ENCODE data around the gene CDK17.
"Not testable (repeated sequence)": the region's sequence is repeated elsewhere in the genome, so short reads cannot be mapped to it uniquely, and the experiment has no call there.

The CDK17 gene

DNA sequence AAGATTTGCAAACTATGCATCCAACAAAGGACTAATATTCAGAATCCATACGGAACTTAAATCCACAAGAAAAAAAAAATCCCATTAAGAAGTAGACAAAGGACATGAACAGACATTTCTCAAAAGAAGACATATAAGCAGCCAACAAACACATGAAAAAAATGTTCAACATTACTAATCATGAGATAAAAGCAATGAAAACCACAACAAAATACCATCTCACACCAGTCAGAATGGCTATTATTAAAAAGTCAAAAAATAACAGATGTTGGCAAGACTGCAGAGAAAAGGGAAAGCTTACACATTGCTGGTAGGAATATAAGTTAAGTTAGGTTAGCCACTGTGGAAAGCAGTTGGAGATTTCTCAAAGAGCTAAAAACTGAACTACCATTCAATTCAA lies 16.2 kb downstream of the CDK17 start:
- no peak for DNase-seq

DNA sequence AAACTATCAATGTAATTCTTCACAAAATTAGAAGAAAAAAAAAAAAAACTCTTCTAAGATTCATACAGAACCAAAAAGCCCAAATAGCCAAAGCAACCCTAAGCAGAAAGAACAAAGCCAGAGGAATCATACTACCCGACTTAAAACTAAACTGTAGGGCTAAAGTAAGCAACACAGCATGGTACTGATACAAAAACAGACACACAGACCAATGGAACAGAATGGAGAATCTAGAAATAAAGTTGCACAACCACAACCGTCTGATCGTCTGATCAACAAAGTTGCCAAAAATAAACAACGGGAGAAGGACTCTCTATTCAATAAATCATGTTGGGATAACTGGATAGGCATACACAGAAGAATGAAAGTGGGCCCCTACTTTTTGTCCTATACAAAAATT lies 16.9 kb downstream of the CDK17 start:
- DNase-seq = no peak

DNA sequence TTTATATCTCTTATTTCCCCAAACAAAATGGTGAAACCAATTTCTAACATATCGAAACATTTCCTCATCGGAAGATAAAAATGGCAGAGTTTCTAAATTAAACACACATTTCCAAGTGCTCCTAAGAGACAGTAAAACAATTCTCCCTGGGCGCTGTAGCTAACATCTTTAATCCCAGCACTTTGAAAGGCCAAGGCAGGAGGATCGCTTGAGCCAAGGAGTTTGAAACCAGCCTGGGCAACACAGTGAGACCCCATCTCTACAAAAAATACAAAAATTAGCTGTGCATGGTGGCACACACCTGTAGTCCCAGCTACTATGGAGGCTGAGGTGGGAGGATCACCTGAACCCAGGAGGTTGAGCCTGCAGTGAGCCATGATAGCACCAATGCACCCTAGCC lies 20.5 kb downstream of the CDK17 start:
- DNase-seq = not testable (repeated sequence)

- DNase-seq = peak; percentile 3
Observed at GRCh38 chr12:96378319-96378718, 21.9 kb downstream of the CDK17 start.

- peak; percentile 15 for DNase-seq
Observed at GRCh38 chr12:96376865-96377264, 23.4 kb downstream of the CDK17 start.

- DNase-seq = no peak
Observed at GRCh38 chr12:96375841-96376604, 24.2 kb downstream of the CDK17 start.

- no peak for DNase-seq
Observed at GRCh38 chr12:96375170-96375569, 25.1 kb downstream of the CDK17 start.

GRCh38 chr12:96371790-96372699 lies 28.2 kb downstream of the CDK17 start:
- DNase-seq = no peak

GRCh38 chr12:96371138-96371789 lies 29.0 kb downstream of the CDK17 start:
- no peak for DNase-seq

GRCh38 chr12:96368687-96369086 lies 31.6 kb downstream of the CDK17 start:
- no peak for DNase-seq

GRCh38 chr12:96368233-96368632 lies 32.0 kb downstream of the CDK17 start:
- DNase-seq = no peak

DNA sequence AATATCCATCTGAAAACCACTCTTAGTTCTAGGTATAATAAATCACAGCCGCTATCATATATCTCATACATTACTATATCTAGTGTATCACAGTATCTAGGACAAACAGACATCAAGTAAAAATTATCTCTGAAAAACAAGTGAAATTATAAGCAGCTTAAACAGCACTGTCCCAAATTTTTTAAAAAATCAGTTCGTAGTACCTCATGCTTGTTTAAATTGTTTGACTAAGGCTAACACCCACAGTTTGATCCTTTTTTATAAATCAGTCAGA lies 33.9 kb downstream of the CDK17 start:
- no peak for DNase-seq

GRCh38 chr12:96365604-96366380 lies 34.4 kb downstream of the CDK17 start:
- DNase-seq = no peak

DNA sequence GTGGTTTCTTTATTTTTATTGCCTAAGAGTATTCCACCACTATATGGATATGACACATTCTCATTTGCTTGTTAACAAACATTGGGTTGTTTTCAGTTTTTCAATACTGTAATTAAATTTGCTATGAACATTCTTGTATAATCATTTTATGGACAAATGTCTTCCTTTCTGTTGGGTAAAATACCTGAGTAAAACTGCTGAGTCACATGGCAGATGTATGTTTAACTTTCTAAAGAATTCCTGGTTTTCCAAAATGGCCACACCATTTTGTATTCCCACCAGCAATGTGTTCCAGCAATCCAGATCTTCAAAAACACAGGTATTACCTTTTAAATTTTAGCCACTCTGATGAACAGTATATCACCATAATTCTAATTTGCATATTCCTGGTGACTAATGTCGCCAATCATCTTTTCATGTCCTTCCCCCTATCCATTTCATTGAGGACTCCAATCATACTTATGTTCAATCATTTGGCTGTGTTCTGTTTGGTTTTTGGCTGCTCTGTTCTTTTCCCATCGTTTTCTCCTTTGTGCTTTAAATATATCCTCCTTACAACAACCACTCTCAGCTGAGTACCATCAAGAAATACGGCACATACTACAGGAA lies 36.0 kb downstream of the CDK17 start:
- DNase-seq = no peak

GRCh38 chr12:96361074-96361473 lies 39.2 kb downstream of the CDK17 start:
- DNase-seq = no peak

DNA sequence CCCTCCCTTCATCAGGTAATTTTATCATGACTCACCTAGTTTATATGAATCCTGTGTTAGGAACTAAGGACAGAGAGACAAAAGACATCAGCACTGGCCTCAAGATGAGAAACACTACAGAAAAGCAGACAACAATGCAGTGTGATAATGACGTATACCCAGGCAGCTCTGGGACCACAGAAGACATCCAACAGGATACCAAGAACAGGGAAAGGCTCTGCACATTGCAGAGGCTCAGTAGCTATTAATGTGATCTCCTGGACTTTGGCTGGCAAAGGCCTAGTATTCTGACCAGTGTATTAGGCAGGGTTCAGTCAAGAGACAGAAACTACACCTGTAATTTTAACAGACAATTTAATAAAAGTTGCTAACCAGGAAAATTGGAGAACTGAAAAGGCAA lies 39.7 kb downstream of the CDK17 start:
- DNase-seq = no peak

- DNase-seq = no peak
Observed at GRCh38 chr12:96359328-96359727, 40.9 kb downstream of the CDK17 start.

- no peak for DNase-seq
Observed at GRCh38 chr12:96356831-96357230, 43.4 kb downstream of the CDK17 start.

DNA sequence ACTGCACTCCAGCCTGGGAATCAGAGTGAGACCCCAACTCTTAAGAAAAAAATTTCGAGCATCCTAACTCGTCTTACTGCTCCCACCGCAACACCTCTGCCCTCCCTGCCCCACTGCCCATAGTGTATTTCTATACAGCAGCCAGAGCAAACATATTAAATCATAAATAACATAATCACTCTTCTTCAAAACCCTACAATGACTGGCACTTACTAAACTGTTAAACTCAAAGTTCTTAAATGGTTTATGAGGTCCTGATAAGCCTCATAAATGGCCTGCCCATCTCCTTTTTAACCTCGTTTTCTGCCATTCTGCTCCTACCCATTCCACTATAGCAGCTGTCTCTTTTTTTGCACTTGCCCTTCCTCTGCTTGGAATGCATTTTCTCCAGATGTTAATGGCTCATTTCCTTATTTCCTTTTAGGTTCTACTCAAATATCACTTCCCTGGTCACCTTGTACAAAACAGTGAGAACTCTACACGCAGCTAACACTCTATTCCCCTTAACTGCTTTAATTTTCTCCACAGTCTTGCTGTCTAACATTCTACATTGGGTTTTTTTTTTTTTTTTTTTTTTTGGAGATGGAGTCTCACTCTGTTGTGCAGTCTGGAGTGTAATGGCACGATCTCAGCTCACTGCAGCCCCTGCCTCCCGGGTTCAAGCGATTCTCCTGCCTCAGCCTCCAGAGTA lies 45.2 kb downstream of the CDK17 start:
- DNase-seq = no peak

DNA sequence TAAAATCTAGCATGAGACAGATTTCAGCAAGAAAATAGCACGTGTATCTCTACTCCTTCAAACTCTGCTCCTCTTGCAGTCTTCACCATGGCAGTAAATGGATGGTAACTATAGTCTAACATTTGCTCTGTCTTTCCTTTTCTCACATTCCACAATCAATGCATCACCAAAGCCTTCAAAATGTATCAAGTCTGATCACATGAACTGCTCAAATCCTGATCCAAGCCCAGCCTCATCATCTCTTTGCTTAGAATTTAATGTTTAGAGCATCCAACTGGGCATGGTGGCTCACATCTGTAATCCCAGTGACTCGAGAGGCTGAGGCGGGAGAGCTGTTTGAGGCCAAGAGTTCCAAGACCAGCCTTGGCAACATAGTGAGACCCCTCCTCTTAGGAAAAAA lies 45.9 kb downstream of the CDK17 start:
- no peak for DNase-seq

GRCh38 chr12:96352161-96352835 lies 47.9 kb downstream of the CDK17 start:
- no peak for DNase-seq

Measured in activated CD4-positive, alpha-beta T cell treated with anti-CD3 and anti-CD28 coated beads, Interleukin-2, Interleukin-6, amounts not matched to agents 100 ng/mL and 50 ng/mL, durations not matched to agents 16 hours and 8 hours (primary cell).